Right lobe of liver (tissue), 4 donors: ENCODE measurements around the gene PIGB.

Experiments
- POLR2A ChIP-seq: fragments of 450-650 bp; IDR thresholded peaks from one replicate; pipeline ENCODE4 v1.6.1; 2017; ENCODE audit warnings: antibody characterized with exemption, mild to moderate bottlenecking
- TF ChIP-seq, protein P1 (sequence below), 4 donors: fragments of 200-600 bp in 3 of 4; fragments of 450-650 bp in 1 of 4; IDR thresholded peaks; one replicate each; pipeline versions ENCODE4 v1.5.1 to v1.8.0; 2016 to 2022; ENCODE audit warnings: antibody characterized with exemption in 4 of 4, mild to moderate bottlenecking in 2 of 4
- donor health status: DM: no; HTN: no; CAD: no.
- donor health status: DM: no; HTN: no; CAD: no.
- donor health status: DM: no; HTN: yes; CAD: no.

DNA sequence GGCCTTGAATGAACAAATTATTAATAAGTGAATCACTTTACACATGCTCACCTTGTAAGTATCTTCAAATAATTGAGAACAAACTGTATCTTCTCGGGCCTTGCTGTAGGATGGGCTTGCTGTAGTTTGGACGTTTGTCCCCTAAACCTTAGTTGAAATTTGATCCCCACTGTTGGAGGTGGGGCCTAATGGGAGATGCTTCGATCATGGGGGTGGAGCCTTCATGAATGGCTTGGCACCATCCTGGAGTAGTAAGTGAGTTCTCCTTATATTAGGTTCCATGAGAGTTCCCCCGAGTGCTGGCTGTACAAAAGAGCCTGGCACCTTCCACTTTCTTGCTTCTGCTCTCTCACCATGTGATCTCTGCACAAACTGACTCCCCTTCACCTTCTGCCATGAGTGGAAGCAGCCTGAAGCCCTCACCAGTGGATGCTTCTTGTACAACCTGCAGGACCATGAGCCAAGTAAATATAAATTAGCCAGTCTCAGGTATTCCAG lies 29.3 kb downstream of the PIGB start:
- TF ChIP-seq POLR2A, result no peak
- TF ChIP-seq, protein P1, sequence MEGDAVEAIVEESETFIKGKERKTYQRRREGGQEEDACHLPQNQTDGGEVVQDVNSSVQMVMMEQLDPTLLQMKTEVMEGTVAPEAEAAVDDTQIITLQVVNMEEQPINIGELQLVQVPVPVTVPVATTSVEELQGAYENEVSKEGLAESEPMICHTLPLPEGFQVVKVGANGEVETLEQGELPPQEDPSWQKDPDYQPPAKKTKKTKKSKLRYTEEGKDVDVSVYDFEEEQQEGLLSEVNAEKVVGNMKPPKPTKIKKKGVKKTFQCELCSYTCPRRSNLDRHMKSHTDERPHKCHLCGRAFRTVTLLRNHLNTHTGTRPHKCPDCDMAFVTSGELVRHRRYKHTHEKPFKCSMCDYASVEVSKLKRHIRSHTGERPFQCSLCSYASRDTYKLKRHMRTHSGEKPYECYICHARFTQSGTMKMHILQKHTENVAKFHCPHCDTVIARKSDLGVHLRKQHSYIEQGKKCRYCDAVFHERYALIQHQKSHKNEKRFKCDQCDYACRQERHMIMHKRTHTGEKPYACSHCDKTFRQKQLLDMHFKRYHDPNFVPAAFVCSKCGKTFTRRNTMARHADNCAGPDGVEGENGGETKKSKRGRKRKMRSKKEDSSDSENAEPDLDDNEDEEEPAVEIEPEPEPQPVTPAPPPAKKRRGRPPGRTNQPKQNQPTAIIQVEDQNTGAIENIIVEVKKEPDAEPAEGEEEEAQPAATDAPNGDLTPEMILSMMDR (IDR thresholded peaks at IDR 0.05), result no peak
